ENCODE measurements around the gene SEBOX.

Gene SEBOX

GRCh38 chr17:28371245-28372202 is 6.5 kb upstream of the SEBOX start, which contains the start of gene SARM1 (continued):
- TF ChIP-seq PRDM10 (tag by site-specific recombination; IDR thresholded peaks at IDR 0.05) (peak; percentile 98), ZFP41 (tag by site-specific recombination; IDR thresholded peaks at IDR 0.05; ENCODE audit: borderline replicate concordance) (no peak), ZNF514 (tag by site-specific recombination; IDR thresholded peaks at IDR 0.05) (no peak), TRIM28 (IDR thresholded peaks at IDR 0.05; ENCODE audit: borderline replicate concordance, low read length) (no peak), ZNF138 (tag by site-specific recombination; IDR thresholded peaks at IDR 0.05; ENCODE audit: borderline replicate concordance) (no peak), PATZ1 (tag by site-specific recombination; IDR thresholded peaks at IDR 0.05) (peak; percentile 72), ZNF785 (tag by site-specific recombination; IDR thresholded peaks at IDR 0.05) (peak; percentile 89; the same call in 1 of the 2 replicates), ZNF266 (tag by site-specific recombination; IDR thresholded peaks at IDR 0.05; ENCODE audit: low read depth) (no peak; the same call in 1 of the 2 replicates), ZNF548 (tag by site-specific recombination; IDR thresholded peaks at IDR 0.05) (no peak), ZBTB44 (tag by site-specific recombination; IDR thresholded peaks at IDR 0.05) (no peak), ZNF529 (tag by site-specific recombination; IDR thresholded peaks at IDR 0.05; ENCODE audit: insufficient replicate concordance) (no peak), ZBTB11 (tag by site-specific recombination; conservative IDR thresholded peaks at IDR 0.05; ENCODE audit: low read depth) (peak; percentile 43), KLF7 (tag by site-specific recombination; IDR thresholded peaks at IDR 0.05; ENCODE audit: borderline replicate concordance) (peak; percentile 78; the same call in 1 of the 2 replicates), ZNF555 (tag by site-specific recombination; conservative IDR thresholded peaks at IDR 0.05) (no peak), ZNF585B (tag by site-specific recombination; IDR thresholded peaks at IDR 0.05) (no peak), ZNF518A (tag by site-specific recombination; conservative IDR thresholded peaks at IDR 0.05; ENCODE audit: low read depth) (no peak), ZNF423 (tag by site-specific recombination; IDR thresholded peaks at IDR 0.05) (no peak), MEIS1 (CRISPR knock-in tag; IDR thresholded peaks at IDR 0.05; ENCODE audit: borderline replicate concordance) (no peak), ZNF23 (tag by site-specific recombination; IDR thresholded peaks at IDR 0.05; ENCODE audit: borderline replicate concordance) (no peak), ZNF16 (tag by site-specific recombination; IDR thresholded peaks at IDR 0.05; ENCODE audit: low read depth) (no peak), ZNF146 (tag by site-specific recombination; IDR thresholded peaks at IDR 0.05) (no peak)

Data from HEK293 (cell line).